SK-N-SH treated with all-trans-retinoic acid at 6 μM for 48 hours (cell line): ENCODE data around the gene BNC2.

Experiments used
- ATAC-seq: fragments of 200-7000 bp; cut with Tn5 transposase; 3 replicates; pipeline ENCODE4 v1.9.1; 2020; ENCODE audit warnings: mild to moderate bottlenecking, moderate library complexity
- ARNTL ChIP-seq: fragments of 450-650 bp; formaldehyde crosslinking; IDR thresholded peaks from 2 replicates; pipeline ENCODE4 v1.5.0; 2020; ENCODE audit warnings: low read depth, mild to moderate bottlenecking, moderate library complexity, borderline replicate concordance
- CSDC2 ChIP-seq: fragments of 250-450 bp; sonication (Bioruptor Pico); IDR thresholded peaks from 2 replicates; pipeline ENCODE4 v1.5.0; 2020; ENCODE audit warnings: mild to moderate bottlenecking, moderate library complexity
- ESRRG ChIP-seq: fragments of 250-450 bp; sonication (Bioruptor Pico); IDR thresholded peaks from 2 replicates; pipeline ENCODE4 v1.6.1; 2021; ENCODE audit warnings: mild to moderate bottlenecking
- GLIS3 ChIP-seq: fragments of 250-450 bp; sonication (Bioruptor Pico); IDR thresholded peaks from 2 replicates; pipeline ENCODE4 v1.5.0; 2020; ENCODE audit warnings: mild to moderate bottlenecking, moderate library complexity
- OSR1 ChIP-seq: fragments of 250-450 bp; sonication (Bioruptor Pico); IDR thresholded peaks from 2 replicates; pipeline ENCODE4 v1.8.0; 2022; ENCODE audit warnings: moderate library complexity, mild to moderate bottlenecking, inconsistent platforms
- POU6F1 ChIP-seq: fragments of 250-450 bp; sonication (Bioruptor Pico); IDR thresholded peaks from 2 replicates; pipeline ENCODE4 v1.8.0; 2021; ENCODE audit warnings: low read depth, mild to moderate bottlenecking, moderate library complexity, borderline replicate concordance
- PPARA ChIP-seq: fragments of 250-450 bp; sonication (Bioruptor Pico); IDR thresholded peaks from 2 replicates; pipeline ENCODE4 v1.5.0; 2020; ENCODE audit warnings: mild to moderate bottlenecking, borderline replicate concordance
- RARB ChIP-seq: fragments of 250-450 bp; sonication (Bioruptor Pico); IDR thresholded peaks from 2 replicates; pipeline ENCODE4 v1.8.0; 2021; ENCODE audit warnings: mild to moderate bottlenecking, moderate library complexity
- SNAI2 ChIP-seq: fragments of 250-450 bp; sonication (Bioruptor Pico); IDR thresholded peaks from 2 replicates; pipeline ENCODE4 v1.5.0; 2020; ENCODE audit warnings: mild to moderate bottlenecking, moderate library complexity
- TCF4 ChIP-seq: fragments of 250-450 bp; sonication (Bioruptor Pico); IDR thresholded peaks from 2 replicates; pipeline ENCODE4 v1.8.0; 2021; ENCODE audit warnings: mild to moderate bottlenecking, moderate library complexity, borderline replicate concordance
- TOX ChIP-seq: fragments of 250-450 bp; sonication (Bioruptor Pico); IDR thresholded peaks from 2 replicates; pipeline ENCODE4 v1.8.0; 2021; ENCODE audit warnings: mild to moderate bottlenecking, moderate library complexity, borderline replicate concordance
- ZC3H10 ChIP-seq: fragments of 250-450 bp; sonication (Bioruptor Pico); IDR thresholded peaks from 2 replicates; pipeline ENCODE4 v1.5.1; 2021; ENCODE audit warnings: mild to moderate bottlenecking, moderate library complexity
- ZFP3 ChIP-seq: fragments of 250-450 bp; sonication (Bioruptor Pico); IDR thresholded peaks from 2 replicates; pipeline ENCODE4 v1.5.0; 2020; ENCODE audit warnings: mild to moderate bottlenecking, moderate library complexity
- ZFP30 ChIP-seq: fragments of 450-650 bp; formaldehyde crosslinking; IDR thresholded peaks from 2 replicates; pipeline ENCODE4 v1.5.0; 2022; ENCODE audit warnings: mild to moderate bottlenecking, moderate library complexity
- ZNF565 ChIP-seq: fragments of 450-650 bp; formaldehyde crosslinking; conservative IDR thresholded peaks from 2 replicates; pipeline ENCODE4 v1.5.0; 2020; ENCODE audit warnings: low read depth, mild to moderate bottlenecking, moderate library complexity
- ZNF70 ChIP-seq: fragments of 450-650 bp; formaldehyde crosslinking; IDR thresholded peaks from 2 replicates; pipeline ENCODE4 v1.5.0; 2020; ENCODE audit warnings: mild to moderate bottlenecking, moderate library complexity
- TF ChIP-seq, protein P1 (sequence below): fragments of 250-450 bp; sonication (Bioruptor Pico); IDR thresholded peaks from 2 replicates; pipeline ENCODE4 v1.5.0; 2020; ENCODE audit warnings: mild to moderate bottlenecking, moderate library complexity
- TF ChIP-seq, protein P2 (sequence below): fragments of 250-450 bp; sonication (Bioruptor Pico); IDR thresholded peaks from 2 replicates; pipeline ENCODE4 v1.8.0; 2020; ENCODE audit warnings: mild to moderate bottlenecking, moderate library complexity, borderline replicate concordance
- TF ChIP-seq, protein P3 (sequence below): fragments of 250-450 bp; sonication (Bioruptor Pico); IDR thresholded peaks from 2 replicates; pipeline ENCODE4 v1.5.1; 2020; ENCODE audit warnings: low read depth, mild to moderate bottlenecking, moderate library complexity

BNC2 gene

GRCh38 chr9:16411311-16411710 lies 459.2 kb downstream of the BNC2 start:
- TF ChIP-seq TCF4 (no peak), RARB (CRISPR knock-in tag) (no peak), ZC3H10 (CRISPR knock-in tag) (no peak)
- ATAC-seq = no peak

- ATAC-seq = peak; percentile 75
Observed at GRCh38 chr9:16410601-16411280, 459.7 kb downstream of the BNC2 start.

GRCh38 chr9:16407617-16408016 lies 462.9 kb downstream of the BNC2 start:
- ATAC-seq = no peak
- TF ChIP-seq ESRRG (no peak), ZC3H10 (CRISPR knock-in tag) (no peak)

More at GRCh38 chr9:16410601-16411280, 459.7 kb downstream of the BNC2 start:
- TF ChIP-seq, protein P1, sequence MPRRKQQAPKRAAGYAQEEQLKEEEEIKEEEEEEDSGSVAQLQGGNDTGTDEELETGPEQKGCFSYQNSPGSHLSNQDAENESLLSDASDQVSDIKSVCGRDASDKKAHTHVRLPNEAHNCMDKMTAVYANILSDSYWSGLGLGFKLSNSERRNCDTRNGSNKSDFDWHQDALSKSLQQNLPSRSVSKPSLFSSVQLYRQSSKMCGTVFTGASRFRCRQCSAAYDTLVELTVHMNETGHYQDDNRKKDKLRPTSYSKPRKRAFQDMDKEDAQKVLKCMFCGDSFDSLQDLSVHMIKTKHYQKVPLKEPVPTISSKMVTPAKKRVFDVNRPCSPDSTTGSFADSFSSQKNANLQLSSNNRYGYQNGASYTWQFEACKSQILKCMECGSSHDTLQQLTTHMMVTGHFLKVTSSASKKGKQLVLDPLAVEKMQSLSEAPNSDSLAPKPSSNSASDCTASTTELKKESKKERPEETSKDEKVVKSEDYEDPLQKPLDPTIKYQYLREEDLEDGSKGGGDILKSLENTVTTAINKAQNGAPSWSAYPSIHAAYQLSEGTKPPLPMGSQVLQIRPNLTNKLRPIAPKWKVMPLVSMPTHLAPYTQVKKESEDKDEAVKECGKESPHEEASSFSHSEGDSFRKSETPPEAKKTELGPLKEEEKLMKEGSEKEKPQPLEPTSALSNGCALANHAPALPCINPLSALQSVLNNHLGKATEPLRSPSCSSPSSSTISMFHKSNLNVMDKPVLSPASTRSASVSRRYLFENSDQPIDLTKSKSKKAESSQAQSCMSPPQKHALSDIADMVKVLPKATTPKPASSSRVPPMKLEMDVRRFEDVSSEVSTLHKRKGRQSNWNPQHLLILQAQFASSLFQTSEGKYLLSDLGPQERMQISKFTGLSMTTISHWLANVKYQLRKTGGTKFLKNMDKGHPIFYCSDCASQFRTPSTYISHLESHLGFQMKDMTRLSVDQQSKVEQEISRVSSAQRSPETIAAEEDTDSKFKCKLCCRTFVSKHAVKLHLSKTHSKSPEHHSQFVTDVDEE (CRISPR knock-in tag) = no peak
- TF ChIP-seq ZFP3 (CRISPR knock-in tag) (0 out of 2 replicates have a peak, but pooled peaks have one; percentile 49), CSDC2 (CRISPR knock-in tag) (no peak)

- TF ChIP-seq ESRRG (no peak), ZC3H10 (CRISPR knock-in tag) (no peak), ARNTL (CRISPR knock-in tag) (no peak), ZNF70 (CRISPR knock-in tag) (no peak), ZNF565 (no peak), GLIS3 (CRISPR knock-in tag) (no peak), TCF4 (no peak), POU6F1 (CRISPR knock-in tag) (no peak), OSR1 (no peak), TOX (CRISPR knock-in tag) (no peak), SNAI2 (CRISPR knock-in tag) (no peak)
- TF ChIP-seq, protein P1 (CRISPR knock-in tag) = no peak
- ATAC-seq = no peak
Observed at GRCh38 chr9:16406526-16407225, 463.8 kb downstream of the BNC2 start.

GRCh38 chr9:16405421-16405820 lies 465.0 kb downstream of the BNC2 start:
- no peak for ATAC-seq
- TF ChIP-seq PPARA (CRISPR knock-in tag) = no peak
- no peak for TF ChIP-seq TCF4
- TF ChIP-seq ZFP3 (CRISPR knock-in tag) = no peak
- no peak for TF ChIP-seq ZFP30 (CRISPR knock-in tag)
- TF ChIP-seq ZNF565 = no peak
- TF ChIP-seq, protein P1 (CRISPR knock-in tag) = no peak
- TF ChIP-seq ZNF70 (CRISPR knock-in tag) = no peak
- TF ChIP-seq ARNTL (CRISPR knock-in tag) = no peak
- TF ChIP-seq, protein P2, sequence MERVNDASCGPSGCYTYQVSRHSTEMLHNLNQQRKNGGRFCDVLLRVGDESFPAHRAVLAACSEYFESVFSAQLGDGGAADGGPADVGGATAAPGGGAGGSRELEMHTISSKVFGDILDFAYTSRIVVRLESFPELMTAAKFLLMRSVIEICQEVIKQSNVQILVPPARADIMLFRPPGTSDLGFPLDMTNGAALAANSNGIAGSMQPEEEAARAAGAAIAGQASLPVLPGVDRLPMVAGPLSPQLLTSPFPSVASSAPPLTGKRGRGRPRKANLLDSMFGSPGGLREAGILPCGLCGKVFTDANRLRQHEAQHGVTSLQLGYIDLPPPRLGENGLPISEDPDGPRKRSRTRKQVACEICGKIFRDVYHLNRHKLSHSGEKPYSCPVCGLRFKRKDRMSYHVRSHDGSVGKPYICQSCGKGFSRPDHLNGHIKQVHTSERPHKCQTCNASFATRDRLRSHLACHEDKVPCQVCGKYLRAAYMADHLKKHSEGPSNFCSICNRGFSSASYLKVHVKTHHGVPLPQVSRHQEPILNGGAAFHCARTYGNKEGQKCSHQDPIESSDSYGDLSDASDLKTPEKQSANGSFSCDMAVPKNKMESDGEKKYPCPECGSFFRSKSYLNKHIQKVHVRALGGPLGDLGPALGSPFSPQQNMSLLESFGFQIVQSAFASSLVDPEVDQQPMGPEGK = no peak
- TF ChIP-seq, protein P3, sequence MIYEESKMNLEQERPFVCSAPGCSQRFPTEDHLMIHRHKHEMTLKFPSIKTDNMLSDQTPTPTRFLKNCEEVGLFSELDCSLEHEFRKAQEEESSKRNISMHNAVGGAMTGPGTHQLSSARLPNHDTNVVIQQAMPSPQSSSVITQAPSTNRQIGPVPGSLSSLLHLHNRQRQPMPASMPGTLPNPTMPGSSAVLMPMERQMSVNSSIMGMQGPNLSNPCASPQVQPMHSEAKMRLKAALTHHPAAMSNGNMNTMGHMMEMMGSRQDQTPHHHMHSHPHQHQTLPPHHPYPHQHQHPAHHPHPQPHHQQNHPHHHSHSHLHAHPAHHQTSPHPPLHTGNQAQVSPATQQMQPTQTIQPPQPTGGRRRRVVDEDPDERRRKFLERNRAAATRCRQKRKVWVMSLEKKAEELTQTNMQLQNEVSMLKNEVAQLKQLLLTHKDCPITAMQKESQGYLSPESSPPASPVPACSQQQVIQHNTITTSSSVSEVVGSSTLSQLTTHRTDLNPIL (CRISPR knock-in tag) = no peak
